ENCODE results near the gene SPSB2.

SPSB2 gene

DNA sequence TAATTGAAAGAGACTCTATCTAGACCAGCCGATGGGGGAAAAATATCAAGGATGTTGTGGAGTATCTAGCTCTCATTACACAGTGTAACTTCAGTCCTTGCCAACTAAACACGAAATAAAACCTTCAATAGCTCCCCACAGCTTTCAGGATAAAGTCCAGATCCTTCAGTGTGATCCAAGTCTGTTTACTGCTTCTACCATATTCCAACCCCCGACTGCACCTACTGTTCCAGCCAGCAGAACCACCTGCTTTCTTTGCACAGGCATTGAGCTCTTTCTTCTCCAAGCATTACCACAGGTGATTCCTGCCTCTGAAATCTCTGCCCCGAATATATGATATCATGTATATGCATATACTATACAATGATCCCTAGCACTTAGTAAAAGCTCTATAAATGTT lies 29.3 kb upstream of the SPSB2 start:
- Histone ChIP-seq H3K4me1 (ENCODE audit: low read length) (peaks cover 11% of the 10 kb centered on the region), H4K20me1 (ENCODE audit: insufficient read depth, low read length) (no peaks in the 10 kb centered on the region), H3F3A (ENCODE audit: insufficient read depth, low read length) (no peaks in the 10 kb centered on the region), H2AFZ (ENCODE audit: low read length) (no peak overlapping the region), H3K9me3 (replicated peaks; ENCODE audit: insufficient read depth, low read length) (no peaks in the 10 kb centered on the region), H3K9ac (ENCODE audit: low read length) (no peak overlapping the region), H3K4me3 (ENCODE audit: low read length) (no peak overlapping the region), H3K36me3 (replicated peaks; ENCODE audit: insufficient read depth, low read length) (no peaks in the 10 kb centered on the region), H3K79me2 (ENCODE audit: low read length) (no peaks in the 10 kb centered on the region), H3K27me3 (replicated peaks; ENCODE audit: insufficient read depth, low read length) (no peaks in the 10 kb centered on the region), H3K27ac (ENCODE audit: low read length) (no peak overlapping the region), H3K4me2 (ENCODE audit: low read depth, low read length) (no peak overlapping the region), H3K9me2 (replicated peaks; ENCODE audit: insufficient read depth, low read length) (no peaks in the 10 kb centered on the region)
- no peak for DNase-seq
- no peak for TF ChIP-seq CTCF (IDR thresholded peaks at IDR 0.05; ENCODE audit: low read length)
- no peak for TF ChIP-seq EZH2phosphoT487 (IDR thresholded peaks at IDR 0.05; ENCODE audit: low read length)
- no peak for TF ChIP-seq EZH2 (optimal IDR thresholded peaks at IDR 0.05; ENCODE audit: low read depth, low read length)

DNA sequence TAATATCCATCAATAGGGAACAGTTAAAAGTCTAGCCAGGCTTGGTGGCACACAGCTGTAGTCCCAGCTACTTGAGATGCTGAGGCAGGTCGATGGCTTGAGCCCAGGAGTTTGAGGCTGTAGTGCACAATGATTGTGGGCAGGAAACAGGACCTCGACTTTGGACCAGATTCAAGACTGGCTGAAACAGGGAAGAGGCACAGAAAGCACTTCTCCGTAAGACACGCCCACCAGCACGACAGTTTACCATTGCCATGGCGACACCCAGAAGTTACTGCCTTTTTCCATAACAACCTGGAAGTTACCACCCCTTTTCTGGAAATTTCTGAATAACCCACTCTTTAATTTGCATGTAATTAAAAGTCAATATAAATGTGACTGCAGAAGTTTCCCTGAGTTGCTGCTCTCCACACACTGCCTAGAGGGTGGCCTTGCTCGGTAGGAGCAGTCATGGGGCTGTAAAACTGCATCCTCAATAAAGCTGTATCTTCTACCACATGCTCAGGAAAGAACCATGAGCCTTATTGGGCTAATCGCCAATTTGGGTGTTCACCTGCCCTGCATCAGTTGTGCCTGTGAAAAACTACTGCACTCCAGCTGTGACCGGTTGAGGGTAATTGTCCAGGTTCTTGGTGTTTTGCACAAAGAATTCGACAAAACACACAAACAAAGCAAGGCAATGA lies 26.9 kb upstream of the SPSB2 start:
- H3K9me2 ChIP-seq (replicated peaks; ENCODE audit: insufficient read depth, low read length) = no peaks in the 10 kb centered on the region
- H3K36me3 ChIP-seq (replicated peaks; ENCODE audit: insufficient read depth, low read length) = no peaks in the 10 kb centered on the region
- no peaks in the 10 kb centered on the region for H3F3A ChIP-seq (ENCODE audit: insufficient read depth, low read length)
- H3K9ac ChIP-seq (ENCODE audit: low read length) = no peak overlapping the region
- no peak overlapping the region for H3K27ac ChIP-seq (ENCODE audit: low read length)
- no peak for DNase-seq
- no peak overlapping the region for H3K4me3 ChIP-seq (ENCODE audit: low read length)
- TF ChIP-seq EZH2 (optimal IDR thresholded peaks at IDR 0.05; ENCODE audit: low read depth, low read length) = no peak
- no peak for TF ChIP-seq EZH2phosphoT487 (IDR thresholded peaks at IDR 0.05; ENCODE audit: low read length)
- TF ChIP-seq CTCF (IDR thresholded peaks at IDR 0.05; ENCODE audit: low read length) = no peak
- H3K4me1 ChIP-seq (ENCODE audit: low read length) = peaks cover 11% of the 10 kb centered on the region
- no peak overlapping the region for H2AFZ ChIP-seq (ENCODE audit: low read length)
- no peaks in the 10 kb centered on the region for H3K27me3 ChIP-seq (replicated peaks; ENCODE audit: insufficient read depth, low read length)
- no peaks in the 10 kb centered on the region for H3K79me2 ChIP-seq (ENCODE audit: low read length)
- no peaks in the 10 kb centered on the region for H4K20me1 ChIP-seq (ENCODE audit: insufficient read depth, low read length)
- H3K4me2 ChIP-seq (ENCODE audit: low read depth, low read length) = no peak overlapping the region
- H3K9me3 ChIP-seq (replicated peaks; ENCODE audit: insufficient read depth, low read length) = no peaks in the 10 kb centered on the region

DNA sequence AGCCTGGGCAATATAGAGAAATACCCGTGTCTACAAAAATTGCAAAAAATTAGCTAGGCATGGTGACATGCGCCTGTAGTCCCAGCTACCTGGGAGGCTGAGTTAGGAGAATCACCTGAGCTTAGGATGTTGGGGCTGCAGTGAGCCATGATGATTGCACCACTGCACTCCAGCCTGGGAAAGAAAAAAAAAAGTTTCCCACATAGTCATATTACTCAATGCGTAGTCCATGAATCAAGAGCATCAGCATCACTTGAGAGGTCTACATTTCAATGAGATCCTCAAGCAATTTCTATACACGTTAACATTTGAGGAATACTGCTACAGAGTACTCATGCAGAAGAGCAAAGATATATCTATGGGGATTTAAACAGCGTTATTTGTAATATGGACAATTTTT lies 26.3 kb upstream of the SPSB2 start:
- no peak overlapping the region for H3K4me2 ChIP-seq (ENCODE audit: low read depth, low read length)
- H4K20me1 ChIP-seq (ENCODE audit: insufficient read depth, low read length) = no peaks in the 10 kb centered on the region

More for the DNA sequence above, 26.3 kb upstream of the SPSB2 start:
- H3K27ac ChIP-seq (ENCODE audit: low read length) = no peak overlapping the region
- H3K4me1 ChIP-seq (ENCODE audit: low read length) = peaks cover 10% of the 10 kb centered on the region
- H3K9me2 ChIP-seq (replicated peaks; ENCODE audit: insufficient read depth, low read length) = no peaks in the 10 kb centered on the region
- no peaks in the 10 kb centered on the region for H3K9me3 ChIP-seq (replicated peaks; ENCODE audit: insufficient read depth, low read length)
- H2AFZ ChIP-seq (ENCODE audit: low read length) = no peak overlapping the region
- TF ChIP-seq CTCF (IDR thresholded peaks at IDR 0.05; ENCODE audit: low read length) (no peak), EZH2 (optimal IDR thresholded peaks at IDR 0.05; ENCODE audit: low read depth, low read length) (no peak), EZH2phosphoT487 (IDR thresholded peaks at IDR 0.05; ENCODE audit: low read length) (no peak)
- DNase-seq = no peak
- no peaks in the 10 kb centered on the region for H3K79me2 ChIP-seq (ENCODE audit: low read length)
- H3K36me3 ChIP-seq (replicated peaks; ENCODE audit: insufficient read depth, low read length) = no peaks in the 10 kb centered on the region
- H3F3A ChIP-seq (ENCODE audit: insufficient read depth, low read length) = no peaks in the 10 kb centered on the region
- no peaks in the 10 kb centered on the region for H3K27me3 ChIP-seq (replicated peaks; ENCODE audit: insufficient read depth, low read length)
- no peak overlapping the region for H3K4me3 ChIP-seq (ENCODE audit: low read length)
- no peak overlapping the region for H3K9ac ChIP-seq (ENCODE audit: low read length)
